Endothelial cell of umbilical vein (primary cell): Measurements from ENCODE around the gene PDE4B. TPM values are rescaled to one million over a fixed set of nuclear protein-coding genes. Genes with fewer than 3 reads are reported as not detected.

Experiments used
- BruUV-seq: library from RNA; stranded (reverse); fragments of 400-500 nt; replicated peaks from 2 replicates; lab custom pipeline; 2021; lab: Mats Ljungman, UMichigan
- CTCF ChIA-PET: fragments of 300-600, 350-600 bp; sonication (Branson Sonifier 250); formaldehyde crosslinking; loops from one replicate; lab custom pipeline; 2021; ENCODE audit warnings: antibody characterized with exemption, inconsistent platforms; lab: Charles Lee
- POLR2A ChIA-PET: fragments of 300-600, 350-600 bp; sonication (Branson Sonifier 250); formaldehyde crosslinking; loops from one replicate; lab custom pipeline; 2021; ENCODE audit warnings: antibody characterized with exemption, inconsistent platforms; lab: Charles Lee
- DNase-seq: peaks from one replicate; pipeline ENCODE4 v3.0.0-alpha.2; 2011; ENCODE audit warnings: low read depth, low spot score
- FAIRE-seq: peaks from 2 replicates; lab custom pipeline; 2011; peaks lifted over from hg19 to GRCh38; lab: Jason Lieb, UNC
- H2AFZ ChIP-seq: 2 replicates; pipeline ENCODE4 v1.6.0; 2012; ENCODE audit warnings: low read depth, low read length, control low read depth, inconsistent platforms
- H3K27ac ChIP-seq: 2 replicates; pipeline ENCODE4 v1.5.1; 2011; ENCODE audit warnings: low read depth, mild to moderate bottlenecking, control low read depth, low read length, moderate library complexity; ENCODE audit not compliant: insufficient read depth
- H3K27me3 ChIP-seq, 2 experiments: 2 replicates each; pipeline versions ENCODE4 v1.6.0 to v1.6.1; 2011; ENCODE audit warnings: low read length in 2 of 2, mixed read lengths in 1 of 2; ENCODE audit not compliant: control insufficient read depth in 2 of 2, insufficient read depth in 2 of 2
- H3K36me3 ChIP-seq, 2 experiments: 2 replicates in 1 of 2; 3 replicates in 1 of 2; pipeline ENCODE4 v1.5.1; 2011; ENCODE audit warnings: low read length in 2 of 2, mild to moderate bottlenecking in 1 of 2, moderate library complexity in 1 of 2; ENCODE audit not compliant: control insufficient read depth in 2 of 2, insufficient read depth in 2 of 2; ENCODE audit errors: extremely low read depth in 1 of 2
- H3K4me1 ChIP-seq: 3 replicates; pipeline ENCODE4 v1.5.1; 2011; ENCODE audit warnings: mild to moderate bottlenecking, low read length; ENCODE audit not compliant: control insufficient read depth, insufficient read depth; ENCODE audit errors: extremely low read depth
- H3K4me2 ChIP-seq: 2 replicates; pipeline ENCODE4 v1.6.1; 2011; ENCODE audit warnings: low read length, control low read depth, mixed read lengths; ENCODE audit not compliant: insufficient read depth
- H3K4me3 ChIP-seq, 3 experiments: fragments of 200-600 bp in 1 of 3; sonication (generic), shearing (Covaris generic) in 1 of 3; replicated peaks in 1 of 3; 2 replicates each; pipeline ENCODE4 v1.5.1; 2011 to 2016; ENCODE audit warnings: control low read depth in 3 of 3, low read length in 3 of 3, mild to moderate bottlenecking in 2 of 3, inconsistent platforms in 1 of 3, low read depth in 1 of 3, moderate library complexity in 1 of 3; ENCODE audit not compliant: insufficient read depth in 1 of 3
- H3K79me2 ChIP-seq: 2 replicates; pipeline ENCODE4 v1.6.0; 2012; ENCODE audit warnings: low read length, inconsistent platforms; ENCODE audit not compliant: control insufficient read depth, insufficient read depth
- H3K9ac ChIP-seq: replicated peaks from 2 replicates; pipeline ENCODE3; 2011; ENCODE audit warnings: low read length, control low read depth; ENCODE audit not compliant: insufficient read depth; ENCODE audit errors: extremely low read depth
- H3K9me1 ChIP-seq: replicated peaks from 3 replicates; pipeline ENCODE4 v1.6.0; 2011; ENCODE audit warnings: mild to moderate bottlenecking, low read length; ENCODE audit not compliant: control insufficient read depth, insufficient read depth; ENCODE audit errors: extremely low read depth
- H3K9me3 ChIP-seq: replicated peaks from 2 replicates; pipeline ENCODE4 v1.5.1; 2012; ENCODE audit warnings: low read length, inconsistent platforms; ENCODE audit not compliant: control insufficient read depth, insufficient read depth
- H4K20me1 ChIP-seq: replicated peaks from 2 replicates; pipeline ENCODE3; 2011; ENCODE audit warnings: mild to moderate bottlenecking, low read length; ENCODE audit not compliant: control insufficient read depth, insufficient read depth; ENCODE audit errors: extremely low read depth
- CTCF ChIP-seq, 2 donors: IDR thresholded peaks; 1 replicate in 1 of 2; 2 replicates in 1 of 2; pipeline ENCODE4 v1.5.1; 2011; ENCODE audit warnings: low read length in 2 of 2, mild to moderate bottlenecking in 2 of 2, moderate library complexity in 2 of 2, control low read depth in 1 of 2, inconsistent platforms in 1 of 2, low read depth in 1 of 2; ENCODE audit not compliant: insufficient read depth in 1 of 2; ENCODE audit errors: extremely low read depth in 1 of 2
- FOS ChIP-seq: IDR thresholded peaks from 2 replicates; pipeline ENCODE4 v1.6.1; 2011; ENCODE audit warnings: mild to moderate bottlenecking, low read length, moderate library complexity, borderline replicate concordance; ENCODE audit not compliant: insufficient read depth
- GATA2 ChIP-seq: IDR thresholded peaks from 2 replicates; pipeline ENCODE4 v1.7.0; 2011; ENCODE audit warnings: low read depth, mild to moderate bottlenecking, moderate library complexity, mixed read lengths, low read length; ENCODE audit not compliant: insufficient read length, insufficient read depth
- JUN ChIP-seq: IDR thresholded peaks from 2 replicates; pipeline ENCODE4 v1.6.1; 2011; ENCODE audit warnings: borderline replicate concordance, low read depth; ENCODE audit not compliant: insufficient read length, insufficient read depth
- MAX ChIP-seq: IDR thresholded peaks from 2 replicates; pipeline ENCODE4 v1.6.1; 2011; ENCODE audit not compliant: insufficient read depth, insufficient read length
- MYC ChIP-seq: IDR thresholded peaks from one replicate; pipeline ENCODE4 v1.6.1; 2011; ENCODE audit warnings: mild to moderate bottlenecking, low read depth, low read length
- POLR2AphosphoS5 ChIP-seq: IDR thresholded peaks from 2 replicates; pipeline ENCODE4 v1.6.1; 2012; ENCODE audit warnings: low read depth, mild to moderate bottlenecking, control low read depth, low read length, moderate library complexity; ENCODE audit not compliant: insufficient read depth
- dilution Hi-C: fragments of 300-500 bp; cut with MboI; formaldehyde crosslinking; loops from one replicate; pipeline ENCODE4 v1.15.0; 2019; ENCODE audit warnings: low sequenced_read_pairs; ENCODE audit not compliant: extremely low pct_ligation_motif_present
- intact Hi-C: fragments of 100-400 bp; cut with micrococcal nuclease; formaldehyde crosslinking; loops from one replicate; pipeline ENCODE4 v1.10.0; 2022
- polyA plus RNA-seq, 4 experiments: library from polyadenylated mRNA; depleted of rRNA in 3 of 4; stranded (reverse) in 3 of 4; unstranded in 1 of 4; fragments of >200 nt; gene quantifications; 2 replicates each; pipeline versions ENCODE4 v1.2.1 to v1.2.3, GENCODE V29; 2011 to 2012; ENCODE audit warnings: missing spikeins in 1 of 4
- total RNA-seq: library from RNA; stranded (reverse); gene quantifications from 2 replicates; pipeline ENCODE4 v1.2.3, GENCODE V29; 2021

The PDE4B gene
- total and polyA plus RNA-seq, 2 donors (not counting 3 experiments of a cell fraction or from before 2014, with no cell fraction given): 63.5 to 69.8 TPM

- Histone ChIP-seq H3K27me3 (no peaks in the 10 kb centered on the region), H3K4me1 (peaks cover 6% of the 10 kb centered on the region), H2AFZ (no peak overlapping the region), H3K9me1 (no peaks in the 10 kb centered on the region), H3K9me3 (no peaks in the 10 kb centered on the region), H3K9ac (no peak overlapping the region), H3K27ac (no peak overlapping the region), H3K4me2 (no peak overlapping the region), H3K4me3 (no peak overlapping the region), H3K79me2 (no peaks in the 10 kb centered on the region), H3K36me3 (no peaks in the 10 kb centered on the region), H4K20me1 (no peaks in the 10 kb centered on the region)
- POLR2A ChIA-PET: no interaction called here
- CTCF ChIA-PET: interaction anchor here (1.4 to 9.8 kb wide), 5 partner anchors 85 to 249 kb away, joined by 3 to 186 read pairs (median 14); no protein-coding TSS in a partner anchor
- BruUV-seq: no TSS peak
- FAIRE-seq (no peak), DNase-seq (no peak)
- dilution Hi-C loops (loop anchor here (25.0 kb wide), 1 partner anchor 208 kb away; no protein-coding TSS in a partner anchor), intact Hi-C loops (loop anchor here (1.0 kb wide), 1 partner anchor 11 kb away; no protein-coding TSS in a partner anchor)
- TF ChIP-seq MYC: no peak
- no peak for TF ChIP-seq POLR2AphosphoS5
- TF ChIP-seq GATA2: no peak
- TF ChIP-seq FOS: no peak
- no peak for TF ChIP-seq MAX
- no peak for TF ChIP-seq JUN
- TF ChIP-seq CTCF (IDR thresholded peaks at IDR 0.05; ENCODE audit: extremely low read depth in 1 of 2, insufficient read depth in 1 of 2, low read depth in 1 of 2, low read length in 2 of 2): no peak
These were observed 462.1 kb downstream of the PDE4B start for GRCh38 chr1:66254785-66255184.
